Activated naive CD8-positive, alpha-beta T cell (primary cell): Measurements from ENCODE around the gene YPEL2.
"Not testable (repeated sequence)": the region's sequence is repeated elsewhere in the genome, so short reads cannot be mapped to it uniquely, and the experiment has no call there.

ENCODE experiments used
- H3K27ac Mint-ChIP-seq: one replicate; pipeline ENCODE4 v1.8.0; 2021; ENCODE audit warnings: mixed read lengths
- H3K27me3 Mint-ChIP-seq: one replicate; pipeline ENCODE4 v1.8.0; 2021; ENCODE audit warnings: mixed read lengths
- H3K36me3 Mint-ChIP-seq: one replicate; pipeline ENCODE4 v1.8.0; 2021; ENCODE audit warnings: mixed read lengths
- H3K4me1 Mint-ChIP-seq: one replicate; pipeline ENCODE4 v1.8.0; 2021; ENCODE audit warnings: low read depth, mixed read lengths
- H3K4me3 Mint-ChIP-seq: one replicate; pipeline ENCODE4 v1.8.0; 2021; ENCODE audit warnings: mild to moderate bottlenecking, mixed read lengths
- H3K9me3 Mint-ChIP-seq: one replicate; pipeline ENCODE4 v1.8.0; 2021; ENCODE audit warnings: low read depth, mixed read lengths

Gene YPEL2

GRCh38 chr17:59374612-59375011 is 43.2 kb downstream of the YPEL2 start:
- H3K27ac Mint-ChIP-seq = peak overlapping the region; percentile 97
- peak overlapping the region; percentile 75 for H3K4me3 Mint-ChIP-seq
- peaks cover 8% of the 10 kb centered on the region for H3K36me3 Mint-ChIP-seq
- H3K27me3 Mint-ChIP-seq = no peaks in the 10 kb centered on the region
- peaks cover 84% of the 10 kb centered on the region for H3K4me1 Mint-ChIP-seq
- no peaks in the 10 kb centered on the region for H3K9me3 Mint-ChIP-seq

DNA sequence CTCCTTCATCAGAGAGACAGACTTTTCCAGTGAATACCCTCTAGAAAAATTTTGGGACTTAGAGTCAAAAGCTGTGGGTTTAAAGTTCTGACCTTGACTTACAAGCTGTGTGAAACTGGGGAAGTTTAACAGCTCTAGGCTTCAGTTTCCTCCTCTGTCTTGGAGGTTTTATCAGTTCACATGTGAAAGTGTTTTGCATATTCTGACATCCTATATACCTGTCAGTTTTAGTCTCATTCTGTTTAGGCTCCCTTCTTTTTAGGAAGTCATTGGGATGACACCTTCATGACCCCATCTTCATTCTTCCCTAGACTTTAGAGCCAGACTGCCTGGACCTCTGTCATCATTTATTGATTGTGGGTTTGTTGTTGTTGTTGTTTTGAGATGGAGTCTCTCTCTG is 44.4 kb downstream of the YPEL2 start:
- Mint-ChIP-seq H3K27ac (peak overlapping the region; percentile 5), H3K9me3 (no peaks in the 10 kb centered on the region), H3K27me3 (no peaks in the 10 kb centered on the region), H3K36me3 (peaks cover 11% of the 10 kb centered on the region), H3K4me1 (peaks cover 84% of the 10 kb centered on the region), H3K4me3 (no peak overlapping the region)

DNA sequence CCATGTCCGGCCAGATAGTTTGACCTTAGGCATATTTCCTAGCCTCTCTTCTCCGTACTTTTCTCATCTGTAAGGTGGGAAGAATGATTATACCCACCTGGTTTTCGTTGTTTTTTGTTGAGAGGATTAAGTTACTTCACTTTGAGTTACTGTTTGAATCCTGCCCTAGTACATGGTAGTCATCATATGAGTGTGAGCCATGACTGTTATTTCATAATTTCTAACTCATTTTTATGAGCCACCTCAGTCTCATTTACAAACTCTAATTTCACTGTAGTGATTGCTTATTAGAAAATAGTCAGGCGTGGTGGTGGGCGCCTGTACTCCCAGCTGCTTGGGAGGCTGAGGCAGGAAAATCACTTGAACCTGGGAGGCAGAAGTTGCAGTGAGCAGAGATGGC is 45.1 kb downstream of the YPEL2 start:
- H3K4me3 Mint-ChIP-seq = no peak overlapping the region
- peaks cover 84% of the 10 kb centered on the region for H3K4me1 Mint-ChIP-seq
- peaks cover 11% of the 10 kb centered on the region for H3K36me3 Mint-ChIP-seq
- no peak overlapping the region for H3K27ac Mint-ChIP-seq
- H3K27me3 Mint-ChIP-seq = no peaks in the 10 kb centered on the region
- H3K9me3 Mint-ChIP-seq = no peaks in the 10 kb centered on the region

DNA sequence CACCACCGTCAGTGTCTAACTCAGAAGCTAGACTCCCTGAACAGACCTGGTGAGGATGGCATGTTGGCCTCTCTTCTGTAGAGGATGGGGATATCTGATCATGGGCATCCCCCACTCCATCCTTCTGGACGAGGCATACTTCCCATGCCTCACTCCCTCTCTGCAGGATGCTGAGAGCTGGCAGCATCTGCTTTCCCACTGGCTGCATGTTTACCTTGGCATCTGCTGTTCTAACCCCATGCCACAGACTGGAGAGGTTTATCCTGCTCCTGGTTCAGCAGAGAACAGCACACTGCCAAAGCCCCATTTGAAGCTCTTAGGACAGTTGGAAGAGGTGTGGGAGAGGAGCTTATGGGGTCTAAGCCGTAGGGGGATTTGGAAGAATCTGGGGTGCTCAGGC is 46.0 kb downstream of the YPEL2 start:
- Mint-ChIP-seq H3K9me3 (no peaks in the 10 kb centered on the region), H3K27me3 (no peaks in the 10 kb centered on the region), H3K27ac (no peak overlapping the region), H3K36me3 (peaks cover 11% of the 10 kb centered on the region), H3K4me3 (no peak overlapping the region), H3K4me1 (peaks cover 82% of the 10 kb centered on the region)

GRCh38 chr17:59378675-59379074 is 47.2 kb downstream of the YPEL2 start:
- H3K36me3 Mint-ChIP-seq = peaks cover 11% of the 10 kb centered on the region
- peaks cover 71% of the 10 kb centered on the region for H3K4me1 Mint-ChIP-seq
- no peaks in the 10 kb centered on the region for H3K9me3 Mint-ChIP-seq
- H3K27ac Mint-ChIP-seq = peak overlapping the region; percentile 34
- H3K4me3 Mint-ChIP-seq = no peak overlapping the region
- H3K27me3 Mint-ChIP-seq = no peaks in the 10 kb centered on the region

DNA sequence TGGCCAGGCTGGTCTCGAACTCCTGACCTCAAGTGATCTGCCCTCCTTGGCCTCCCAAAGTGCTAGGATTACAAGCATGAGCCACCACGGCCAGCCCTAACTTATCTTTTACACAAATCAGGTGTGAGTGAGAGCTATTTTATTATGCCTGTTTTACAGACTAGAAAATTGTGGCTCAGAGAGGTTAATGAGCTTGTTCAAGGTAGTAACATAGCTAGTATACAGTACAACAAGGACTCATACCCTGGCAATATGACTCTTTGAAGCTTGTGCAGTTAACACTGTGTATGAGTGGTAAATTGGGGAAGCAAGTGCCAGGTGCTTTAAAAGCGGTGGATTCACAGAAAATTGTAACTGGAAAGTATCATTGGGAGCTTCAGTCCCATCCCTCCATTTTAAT is 49.0 kb downstream of the YPEL2 start:
- peaks cover 5% of the 10 kb centered on the region for H3K36me3 Mint-ChIP-seq
- peaks cover 56% of the 10 kb centered on the region for H3K4me1 Mint-ChIP-seq

DNA sequence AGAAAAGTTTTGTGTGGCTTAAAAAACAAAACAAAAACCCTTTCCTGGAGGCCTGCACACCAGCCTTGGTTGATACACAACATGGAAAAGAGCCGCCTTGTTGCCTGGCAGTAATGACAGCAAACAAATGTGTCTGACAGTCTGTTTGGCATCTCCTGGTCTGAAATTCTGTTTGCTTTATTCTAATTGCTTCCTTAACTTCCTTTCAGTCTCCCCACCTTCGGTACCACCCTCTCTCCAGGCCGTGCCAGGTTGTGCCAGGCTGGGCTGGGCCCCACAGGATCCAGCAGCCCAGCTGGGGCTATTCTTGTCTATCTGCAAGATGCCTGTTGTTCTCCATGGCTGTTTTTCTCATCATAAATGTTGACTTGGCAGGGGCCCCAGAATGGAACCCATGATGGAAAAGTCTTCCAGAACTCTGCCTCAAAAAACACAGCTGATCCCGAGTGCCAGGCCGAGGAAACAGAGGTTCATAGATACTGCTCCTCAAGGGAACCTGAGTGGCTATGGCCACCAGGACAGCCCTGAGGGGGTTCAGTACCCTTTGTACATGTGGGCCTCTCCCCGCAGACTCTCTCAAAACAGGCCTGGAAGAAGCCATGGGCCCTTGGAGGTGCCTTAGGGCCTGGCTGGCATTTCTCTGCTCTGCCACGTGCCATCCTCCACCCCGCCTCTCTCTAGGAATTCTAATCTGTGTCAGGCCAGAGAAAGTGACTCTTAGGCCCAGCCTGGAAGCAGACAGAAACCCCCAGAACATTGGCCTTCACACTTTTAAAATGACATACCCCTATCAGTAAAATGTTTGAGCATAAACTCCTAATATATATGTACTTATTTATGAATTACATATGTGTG is 50.5 kb downstream of the YPEL2 start:
- peaks cover 43% of the 10 kb centered on the region for H3K4me1 Mint-ChIP-seq
- peak overlapping the region; percentile 61 for H3K27ac Mint-ChIP-seq

More for the DNA sequence above, 49.0 kb downstream of the YPEL2 start:
- Mint-ChIP-seq H3K27me3 (no peaks in the 10 kb centered on the region), H3K9me3 (no peaks in the 10 kb centered on the region), H3K27ac (peak overlapping the region; percentile 12), H3K4me3 (peak overlapping the region; percentile 3)

GRCh38 chr17:59383893-59384292 is 52.4 kb downstream of the YPEL2 start:
- Mint-ChIP-seq H3K4me3 (no peak overlapping the region), H3K27ac (no peak overlapping the region), H3K27me3 (no peaks in the 10 kb centered on the region), H3K9me3 (no peaks in the 10 kb centered on the region), H3K36me3 (peaks cover 7% of the 10 kb centered on the region), H3K4me1 (peaks cover 33% of the 10 kb centered on the region)

More for the DNA sequence above, 50.5 kb downstream of the YPEL2 start:
- Mint-ChIP-seq H3K36me3 (peaks cover 3% of the 10 kb centered on the region), H3K27me3 (no peaks in the 10 kb centered on the region), H3K9me3 (no peaks in the 10 kb centered on the region), H3K4me3 (peak overlapping the region; percentile 20)

DNA sequence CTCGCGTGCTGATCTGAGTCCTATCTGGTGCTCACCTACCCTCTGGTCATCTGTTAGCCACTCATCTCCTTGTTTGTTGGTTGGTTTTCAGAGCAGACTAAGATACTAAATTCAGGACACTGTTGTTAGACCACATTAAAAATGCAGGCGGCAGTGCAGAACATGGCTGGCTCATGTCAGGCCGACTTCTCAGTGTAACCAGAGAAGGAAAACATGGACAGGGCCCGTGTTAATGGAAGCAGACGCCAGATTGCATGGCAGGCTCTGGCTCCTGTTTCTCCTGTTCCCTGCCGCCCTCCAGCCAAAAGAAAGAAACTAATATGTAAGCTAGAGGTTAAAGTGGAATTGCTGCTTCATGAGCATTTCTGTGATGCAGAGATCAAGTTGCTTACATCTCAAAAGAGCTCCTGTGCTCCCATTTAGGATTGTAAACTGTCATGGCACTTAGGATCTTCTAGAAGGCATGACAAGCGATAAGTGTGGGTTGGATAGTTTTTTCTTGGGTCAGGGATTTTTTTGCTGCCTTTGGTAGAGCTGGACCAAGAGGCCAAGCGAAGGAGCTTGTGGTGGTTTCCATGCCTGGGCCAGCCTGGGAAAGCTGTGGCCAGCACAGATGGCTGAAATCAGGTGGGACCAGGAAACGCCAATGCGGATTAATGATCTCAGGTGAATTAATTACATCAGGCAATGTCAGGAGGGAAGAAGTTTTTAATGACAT is 56.1 kb downstream of the YPEL2 start:
- no peaks in the 10 kb centered on the region for H3K27me3 Mint-ChIP-seq
- no peak overlapping the region for H3K4me3 Mint-ChIP-seq
- H3K9me3 Mint-ChIP-seq = no peaks in the 10 kb centered on the region
- H3K36me3 Mint-ChIP-seq = peaks cover 7% of the 10 kb centered on the region
- H3K27ac Mint-ChIP-seq = peak overlapping the region; percentile 37
- peaks cover 15% of the 10 kb centered on the region for H3K4me1 Mint-ChIP-seq

- no peaks in the 10 kb centered on the region for H3K9me3 Mint-ChIP-seq
- peaks cover 15% of the 10 kb centered on the region for H3K4me1 Mint-ChIP-seq
- H3K27ac Mint-ChIP-seq = no peak overlapping the region
- H3K4me3 Mint-ChIP-seq = no peak overlapping the region
- peaks cover 7% of the 10 kb centered on the region for H3K36me3 Mint-ChIP-seq
- H3K27me3 Mint-ChIP-seq = no peaks in the 10 kb centered on the region
Measured at GRCh38 chr17:59388069-59388556, 56.7 kb downstream of the YPEL2 start.

- H3K9me3 Mint-ChIP-seq = no peaks in the 10 kb centered on the region
- no peak overlapping the region for H3K4me3 Mint-ChIP-seq
- no peak overlapping the region for H3K27ac Mint-ChIP-seq
- H3K36me3 Mint-ChIP-seq = peaks cover 7% of the 10 kb centered on the region
- H3K4me1 Mint-ChIP-seq = peaks cover 13% of the 10 kb centered on the region
- H3K27me3 Mint-ChIP-seq = no peaks in the 10 kb centered on the region
Measured at GRCh38 chr17:59389066-59389465, 57.6 kb downstream of the YPEL2 start.

- no peaks in the 10 kb centered on the region for H3K9me3 Mint-ChIP-seq
- peaks cover 7% of the 10 kb centered on the region for H3K36me3 Mint-ChIP-seq
- peak overlapping the region; percentile 11 for H3K27ac Mint-ChIP-seq
- H3K27me3 Mint-ChIP-seq = no peaks in the 10 kb centered on the region
- no peak overlapping the region for H3K4me3 Mint-ChIP-seq
- peaks cover 10% of the 10 kb centered on the region for H3K4me1 Mint-ChIP-seq
Measured at GRCh38 chr17:59391021-59391420, 59.6 kb downstream of the YPEL2 start.

DNA sequence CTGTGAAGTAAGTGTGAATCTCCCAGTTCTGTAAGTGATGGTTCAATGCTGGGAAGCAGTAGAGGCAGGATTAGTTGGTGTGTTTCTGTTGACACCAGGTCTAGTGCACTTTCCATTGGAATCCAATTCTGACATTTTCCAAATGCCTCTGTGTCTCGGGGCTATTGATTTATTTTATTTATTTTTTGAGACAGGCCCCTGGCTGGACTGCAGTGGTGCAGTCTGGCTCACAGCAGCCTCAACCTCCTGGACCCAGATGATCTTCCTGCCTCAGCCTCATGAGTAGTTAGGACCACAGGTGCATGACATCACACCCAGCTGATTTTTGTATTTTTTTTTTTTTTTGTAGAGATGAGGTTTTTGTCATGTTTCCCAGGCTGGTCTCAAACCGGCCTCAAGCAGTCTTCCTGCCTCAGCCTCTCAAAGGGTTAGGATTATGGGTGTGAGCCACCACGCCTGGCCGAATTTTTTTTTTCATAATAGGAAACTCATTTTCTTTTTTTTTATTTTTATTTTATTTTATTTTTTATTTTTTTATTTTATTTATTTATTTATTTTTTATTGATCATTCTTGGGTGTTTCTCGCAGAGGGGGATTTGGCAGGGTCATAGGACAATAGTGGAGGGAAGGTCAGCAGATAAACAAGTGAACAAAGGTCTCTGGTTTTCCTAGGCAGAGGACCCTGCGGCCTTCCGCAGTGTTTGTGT is 61.7 kb downstream of the YPEL2 start:
- Mint-ChIP-seq H3K9me3 (no peaks in the 10 kb centered on the region), H3K36me3 (peaks cover 9% of the 10 kb centered on the region), H3K27me3 (no peaks in the 10 kb centered on the region), H3K4me3 (no peak overlapping the region), H3K27ac (no peak overlapping the region), H3K4me1 (peaks cover 8% of the 10 kb centered on the region)

GRCh38 chr17:59393742-59394410 is 62.4 kb downstream of the YPEL2 start:
- not testable (repeated sequence) for H3K27ac Mint-ChIP-seq, H3K9me3 Mint-ChIP-seq, H3K4me1 Mint-ChIP-seq, H3K4me3 Mint-ChIP-seq, H3K27me3 Mint-ChIP-seq, H3K36me3 Mint-ChIP-seq
